Measurements from ENCODE around the gene APPL1.

Gene APPL1

DNA sequence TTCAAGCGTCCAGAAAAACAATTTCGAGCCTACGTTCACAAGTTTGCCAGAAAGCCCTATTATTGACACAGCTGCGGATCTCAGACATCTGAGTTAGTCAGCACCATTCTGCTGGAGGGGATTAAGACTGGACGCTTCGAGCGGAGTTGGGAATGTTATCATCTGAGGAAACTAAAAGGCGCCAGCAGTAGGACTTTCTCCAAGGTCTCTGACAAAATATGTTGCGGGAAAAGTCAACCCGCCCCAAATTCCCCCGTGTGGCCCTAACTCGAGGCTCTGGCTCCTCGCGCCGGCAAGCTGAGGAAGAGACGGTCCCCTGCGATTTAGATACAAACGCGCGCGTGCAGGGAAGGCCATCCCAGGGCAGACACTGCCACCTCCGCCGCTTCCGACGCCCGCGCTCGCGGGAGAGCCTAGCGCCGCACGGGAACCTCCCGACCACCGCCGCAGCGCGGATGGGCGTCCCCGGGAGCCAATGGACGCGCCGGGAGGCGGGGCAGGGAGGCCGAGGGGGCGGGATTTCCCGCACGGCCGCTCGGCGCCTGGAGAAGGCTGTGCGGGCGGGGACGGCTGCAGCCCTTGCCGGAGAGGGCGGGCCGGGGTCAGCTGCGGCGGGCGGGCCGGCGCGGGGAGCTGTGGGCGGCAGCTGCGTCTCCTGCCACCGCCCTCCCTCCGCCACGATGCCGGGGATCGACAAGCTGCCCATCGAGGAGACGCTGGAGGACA is at the start of gene APPL1 (continued):
- TF ChIP-seq ZBTB8A (tag by site-specific recombination; IDR thresholded peaks at IDR 0.05), result peak; percentile 88
- peak; percentile 56 for TF ChIP-seq ZBTB17 (tag by site-specific recombination; IDR thresholded peaks at IDR 0.05)
- peak; percentile 72 for TF ChIP-seq ZNF335 (tag by site-specific recombination; conservative IDR thresholded peaks at IDR 0.05)
- 0 out of 2 replicates have a peak, but pooled peaks have one; percentile 41 for TF ChIP-seq ZNF629 (tag by site-specific recombination; IDR thresholded peaks at IDR 0.05)
- peak; percentile 71 for TF ChIP-seq ZXDB (tag by site-specific recombination; IDR thresholded peaks at IDR 0.05)
- no peak for TF ChIP-seq FEZF1 (tag by site-specific recombination; IDR thresholded peaks at IDR 0.05)
- no peak for TF ChIP-seq ZNF341 (tag by site-specific recombination; IDR thresholded peaks at IDR 0.05; ENCODE audit: low read depth)
- TF ChIP-seq, protein P1, sequence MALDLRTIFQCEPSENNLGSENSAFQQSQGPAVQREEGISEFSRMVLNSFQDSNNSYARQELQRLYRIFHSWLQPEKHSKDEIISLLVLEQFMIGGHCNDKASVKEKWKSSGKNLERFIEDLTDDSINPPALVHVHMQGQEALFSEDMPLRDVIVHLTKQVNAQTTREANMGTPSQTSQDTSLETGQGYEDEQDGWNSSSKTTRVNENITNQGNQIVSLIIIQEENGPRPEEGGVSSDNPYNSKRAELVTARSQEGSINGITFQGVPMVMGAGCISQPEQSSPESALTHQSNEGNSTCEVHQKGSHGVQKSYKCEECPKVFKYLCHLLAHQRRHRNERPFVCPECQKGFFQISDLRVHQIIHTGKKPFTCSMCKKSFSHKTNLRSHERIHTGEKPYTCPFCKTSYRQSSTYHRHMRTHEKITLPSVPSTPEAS (tag by site-specific recombination; IDR thresholded peaks at IDR 0.05), result no peak
- TF ChIP-seq SETDB1 (IDR thresholded peaks at IDR 0.05; ENCODE audit: insufficient read length, low read length), result no peak
- no peak for TF ChIP-seq ZNF112 (tag by site-specific recombination; IDR thresholded peaks at IDR 0.05)
- no peak for TF ChIP-seq SALL2 (tag by site-specific recombination; IDR thresholded peaks at IDR 0.05; ENCODE audit: borderline replicate concordance)
- TF ChIP-seq, protein P2, sequence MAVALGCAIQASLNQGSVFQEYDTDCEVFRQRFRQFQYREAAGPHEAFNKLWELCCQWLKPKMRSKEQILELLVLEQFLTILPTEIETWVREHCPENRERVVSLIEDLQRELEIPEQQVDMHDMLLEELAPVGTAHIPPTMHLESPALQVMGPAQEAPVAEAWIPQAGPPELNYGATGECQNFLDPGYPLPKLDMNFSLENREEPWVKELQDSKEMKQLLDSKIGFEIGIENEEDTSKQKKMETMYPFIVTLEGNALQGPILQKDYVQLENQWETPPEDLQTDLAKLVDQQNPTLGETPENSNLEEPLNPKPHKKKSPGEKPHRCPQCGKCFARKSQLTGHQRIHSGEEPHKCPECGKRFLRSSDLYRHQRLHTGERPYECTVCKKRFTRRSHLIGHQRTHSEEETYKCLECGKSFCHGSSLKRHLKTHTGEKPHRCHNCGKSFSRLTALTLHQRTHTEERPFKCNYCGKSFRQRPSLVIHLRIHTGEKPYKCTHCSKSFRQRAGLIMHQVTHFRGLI (tag by site-specific recombination; IDR thresholded peaks at IDR 0.05), result 0 out of 2 replicates have a peak, but pooled peaks have one; percentile 8
- peak; percentile 67 for TF ChIP-seq SP2 (tag by site-specific recombination; IDR thresholded peaks at IDR 0.05)
- no peak for TF ChIP-seq ZBTB1 (tag by site-specific recombination; IDR thresholded peaks at IDR 0.05)
- no peak for TF ChIP-seq ZNF530 (tag by site-specific recombination; IDR thresholded peaks at IDR 0.05; ENCODE audit: low read depth)
- TF ChIP-seq, protein P3, sequence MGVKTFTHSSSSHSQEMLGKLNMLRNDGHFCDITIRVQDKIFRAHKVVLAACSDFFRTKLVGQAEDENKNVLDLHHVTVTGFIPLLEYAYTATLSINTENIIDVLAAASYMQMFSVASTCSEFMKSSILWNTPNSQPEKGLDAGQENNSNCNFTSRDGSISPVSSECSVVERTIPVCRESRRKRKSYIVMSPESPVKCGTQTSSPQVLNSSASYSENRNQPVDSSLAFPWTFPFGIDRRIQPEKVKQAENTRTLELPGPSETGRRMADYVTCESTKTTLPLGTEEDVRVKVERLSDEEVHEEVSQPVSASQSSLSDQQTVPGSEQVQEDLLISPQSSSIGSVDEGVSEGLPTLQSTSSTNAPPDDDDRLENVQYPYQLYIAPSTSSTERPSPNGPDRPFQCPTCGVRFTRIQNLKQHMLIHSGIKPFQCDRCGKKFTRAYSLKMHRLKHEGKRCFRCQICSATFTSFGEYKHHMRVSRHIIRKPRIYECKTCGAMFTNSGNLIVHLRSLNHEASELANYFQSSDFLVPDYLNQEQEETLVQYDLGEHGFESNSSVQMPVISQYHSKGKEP (tag by site-specific recombination; IDR thresholded peaks at IDR 0.05), result no peak
- TF ChIP-seq, protein P4, sequence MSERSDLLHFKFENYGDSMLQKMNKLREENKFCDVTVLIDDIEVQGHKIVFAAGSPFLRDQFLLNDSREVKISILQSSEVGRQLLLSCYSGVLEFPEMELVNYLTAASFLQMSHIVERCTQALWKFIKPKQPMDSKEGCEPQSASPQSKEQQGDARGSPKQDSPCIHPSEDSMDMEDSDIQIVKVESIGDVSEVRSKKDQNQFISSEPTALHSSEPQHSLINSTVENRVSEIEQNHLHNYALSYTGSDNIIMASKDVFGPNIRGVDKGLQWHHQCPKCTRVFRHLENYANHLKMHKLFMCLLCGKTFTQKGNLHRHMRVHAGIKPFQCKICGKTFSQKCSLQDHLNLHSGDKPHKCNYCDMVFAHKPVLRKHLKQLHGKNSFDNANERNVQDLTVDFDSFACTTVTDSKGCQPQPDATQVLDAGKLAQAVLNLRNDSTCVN (tag by site-specific recombination; optimal IDR thresholded peaks at IDR 0.05), result peak; percentile 84
- peak; percentile 31; the same call in 1 of the 2 replicates for TF ChIP-seq ZNF76 (tag by site-specific recombination; IDR thresholded peaks at IDR 0.05; ENCODE audit: borderline replicate concordance, low read depth)
- TF ChIP-seq KLF9 (tag by site-specific recombination; IDR thresholded peaks at IDR 0.05; ENCODE audit: low read depth), result peak; percentile 55; the same call in 1 of the 2 replicates
- peak; percentile 86; the same call in 1 of the 2 replicates for TF ChIP-seq KLF8 (tag by site-specific recombination; IDR thresholded peaks at IDR 0.05)
- TF ChIP-seq ZFHX2 (tag by site-specific recombination; conservative IDR thresholded peaks at IDR 0.05), result peak; percentile 82
- no peak for TF ChIP-seq ZNF280D (tag by site-specific recombination; IDR thresholded peaks at IDR 0.05)
- peak; percentile 74 for TF ChIP-seq ZNF600 (tag by site-specific recombination; IDR thresholded peaks at IDR 0.05)
- 0 out of 2 replicates have a peak, but pooled peaks have one; percentile 29 for TF ChIP-seq PRDM1 (tag by site-specific recombination; IDR thresholded peaks at IDR 0.05)
- peak; percentile 96 for TF ChIP-seq PRDM10 (tag by site-specific recombination; IDR thresholded peaks at IDR 0.05)
- peak; percentile 85 for TF ChIP-seq GLIS2 (tag by site-specific recombination; IDR thresholded peaks at IDR 0.05)
- TF ChIP-seq SCRT2 (tag by site-specific recombination; IDR thresholded peaks at IDR 0.05), result no peak
